Ascending aorta (tissue), 2 donors: ENCODE measurements around the gene NFYA. TPM values are rescaled to one million over a fixed set of nuclear protein-coding genes. Genes with fewer than 3 reads are reported as not detected.

ENCODE experiments used
- DNase-seq, 2 donors: peaks; one replicate each; pipeline ENCODE4 v3.0.0-alpha.2; 2019; ENCODE audit warnings: low spot score in 2 of 2
- H3K27ac ChIP-seq, 2 donors: fragments of 200-600 bp; sonication (generic); one replicate each; pipeline ENCODE4 v1.5.1; 2016 to 2017; ENCODE audit warnings: mild to moderate bottlenecking in 1 of 2
- H3K27me3 ChIP-seq: fragments of 200-600 bp; sonication (generic); one replicate; pipeline ENCODE4 v1.5.1; 2017
- H3K36me3 ChIP-seq, 2 donors: fragments of 200-600 bp; sonication (generic); one replicate each; pipeline ENCODE4 v1.5.1; 2016
- H3K4me1 ChIP-seq, 2 donors: fragments of 200-600 bp; sonication (generic); one replicate each; pipeline ENCODE4 v1.5.1; 2016 to 2017; ENCODE audit warnings: mild to moderate bottlenecking in 1 of 2
- H3K4me3 ChIP-seq, 2 donors: fragments of 200-600 bp; sonication (generic); one replicate each; pipeline ENCODE4 v1.5.1; 2016 to 2017; ENCODE audit warnings: mild to moderate bottlenecking in 1 of 2
- H3K9me3 ChIP-seq, 2 donors: fragments of 200-600 bp; sonication (generic); one replicate each; pipeline ENCODE4 v1.5.1; 2016
- intact Hi-C: fragments of 100-400 bp; cut with DNase I; formaldehyde crosslinking; loops from one replicate; pipeline ENCODE4 v1.15.1; 2023
- total RNA-seq: library from RNA; depleted of rRNA; stranded (reverse); fragments of >200 nt; gene quantifications from one replicate; pipeline ENCODE4 v1.1.0, GENCODE V29; 2016
- TF ChIP-seq, protein P1 (sequence below), 3 experiments: fragments of 200-600 bp in 2 of 3; fragments of 450-650 bp in 1 of 3; sonication (generic) in 2 of 3; IDR thresholded peaks; one replicate each; pipeline ENCODE4 v1.5.1; 2016 to 2019; ENCODE audit warnings: antibody characterized with exemption in 3 of 3, mild to moderate bottlenecking in 1 of 3, moderate library complexity in 1 of 3

NFYA gene
- total RNA-seq, 1 donor from 2014 or later: 10.4 TPM

DNA sequence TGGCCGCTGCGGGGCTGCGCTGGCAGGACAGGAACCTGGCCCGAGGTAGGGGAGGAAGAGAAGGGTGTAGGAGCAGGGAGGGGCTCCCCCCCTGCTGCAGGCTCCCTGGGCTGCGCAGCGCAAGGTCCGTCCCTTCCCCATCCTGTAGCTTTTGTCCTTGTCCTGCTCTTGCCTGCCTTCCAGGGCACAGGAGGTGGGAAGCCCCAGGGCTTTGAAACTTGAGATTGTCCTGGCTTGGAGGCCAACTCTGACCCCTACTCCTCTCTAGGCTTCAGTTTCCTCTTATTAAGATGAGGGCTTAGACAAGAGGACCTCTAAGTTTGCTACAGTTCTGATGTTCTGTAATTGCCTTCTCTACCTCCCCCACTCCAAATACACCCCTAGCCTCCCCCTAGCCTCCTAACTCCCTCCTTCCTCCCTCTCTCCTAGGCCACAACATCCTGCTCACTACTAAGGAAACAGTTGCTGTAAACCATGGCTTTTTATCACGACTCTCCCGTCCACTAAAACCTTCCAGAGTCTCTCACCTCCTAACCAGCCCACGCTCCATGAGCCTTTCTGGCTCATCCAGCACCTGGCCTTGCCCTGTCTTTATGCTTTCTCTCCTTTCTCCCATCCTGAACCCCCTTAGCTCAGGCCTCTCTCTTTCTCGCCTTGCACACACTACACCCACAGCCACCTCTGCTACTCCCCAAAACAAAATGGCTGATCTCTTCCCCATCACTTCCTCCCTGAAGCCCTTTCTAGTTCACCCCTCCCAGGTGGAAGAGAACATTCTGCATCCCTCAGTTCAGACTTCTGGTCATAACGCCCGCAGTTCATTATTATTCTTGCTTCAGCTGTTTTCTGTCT is 44.0 kb upstream of the NFYA start:
- peak overlapping the region; percentile 42 to 56 for H3K27ac ChIP-seq
- peaks cover 0 to 12% of the 10 kb centered on the region in 2 donors for H3K4me1 ChIP-seq
- H3K4me3 ChIP-seq: peak overlapping the region; percentile 42 to 69
- H3K27me3 ChIP-seq: no peaks in the 10 kb centered on the region
- TF ChIP-seq, protein P1, sequence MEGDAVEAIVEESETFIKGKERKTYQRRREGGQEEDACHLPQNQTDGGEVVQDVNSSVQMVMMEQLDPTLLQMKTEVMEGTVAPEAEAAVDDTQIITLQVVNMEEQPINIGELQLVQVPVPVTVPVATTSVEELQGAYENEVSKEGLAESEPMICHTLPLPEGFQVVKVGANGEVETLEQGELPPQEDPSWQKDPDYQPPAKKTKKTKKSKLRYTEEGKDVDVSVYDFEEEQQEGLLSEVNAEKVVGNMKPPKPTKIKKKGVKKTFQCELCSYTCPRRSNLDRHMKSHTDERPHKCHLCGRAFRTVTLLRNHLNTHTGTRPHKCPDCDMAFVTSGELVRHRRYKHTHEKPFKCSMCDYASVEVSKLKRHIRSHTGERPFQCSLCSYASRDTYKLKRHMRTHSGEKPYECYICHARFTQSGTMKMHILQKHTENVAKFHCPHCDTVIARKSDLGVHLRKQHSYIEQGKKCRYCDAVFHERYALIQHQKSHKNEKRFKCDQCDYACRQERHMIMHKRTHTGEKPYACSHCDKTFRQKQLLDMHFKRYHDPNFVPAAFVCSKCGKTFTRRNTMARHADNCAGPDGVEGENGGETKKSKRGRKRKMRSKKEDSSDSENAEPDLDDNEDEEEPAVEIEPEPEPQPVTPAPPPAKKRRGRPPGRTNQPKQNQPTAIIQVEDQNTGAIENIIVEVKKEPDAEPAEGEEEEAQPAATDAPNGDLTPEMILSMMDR (IDR thresholded peaks at IDR 0.05): no peak
- DNase-seq: no peak
- intact Hi-C loops: loop anchor here (1.0 to 5.0 kb wide), 5 partner anchors 22 to 1681 kb away; no protein-coding TSS in a partner anchor
- H3K9me3 ChIP-seq: no peaks in the 10 kb centered on the region
- no peaks in the 10 kb centered on the region for H3K36me3 ChIP-seq

- H3K36me3 ChIP-seq: no peaks in the 10 kb centered on the region
- no peak overlapping the region for H3K4me3 ChIP-seq
- TF ChIP-seq, protein P1 (IDR thresholded peaks at IDR 0.05): no peak
- peaks cover 0 to 5% of the 10 kb centered on the region in 2 donors for H3K4me1 ChIP-seq
- H3K27me3 ChIP-seq: no peaks in the 10 kb centered on the region
- DNase-seq: no peak
- intact Hi-C loops: no loop called here
- H3K27ac ChIP-seq: no peak overlapping the region
- H3K9me3 ChIP-seq: no peaks in the 10 kb centered on the region
Measured at GRCh38 chr6:41032830-41033229, 39.9 kb upstream of the NFYA start.

GRCh38 chr6:41033776-41034175 is 39.0 kb upstream of the NFYA start:
- Histone ChIP-seq H3K4me1 (peaks cover 0 to under 1% of the 10 kb centered on the region in 2 donors), H3K9me3 (no peaks in the 10 kb centered on the region), H3K27me3 (no peaks in the 10 kb centered on the region), H3K27ac (no peak overlapping the region), H3K4me3 (no peak overlapping the region), H3K36me3 (no peaks in the 10 kb centered on the region)
- intact Hi-C loops: no loop called here
- TF ChIP-seq, protein P1 (IDR thresholded peaks at IDR 0.05): no peak
- no peak for DNase-seq

DNA sequence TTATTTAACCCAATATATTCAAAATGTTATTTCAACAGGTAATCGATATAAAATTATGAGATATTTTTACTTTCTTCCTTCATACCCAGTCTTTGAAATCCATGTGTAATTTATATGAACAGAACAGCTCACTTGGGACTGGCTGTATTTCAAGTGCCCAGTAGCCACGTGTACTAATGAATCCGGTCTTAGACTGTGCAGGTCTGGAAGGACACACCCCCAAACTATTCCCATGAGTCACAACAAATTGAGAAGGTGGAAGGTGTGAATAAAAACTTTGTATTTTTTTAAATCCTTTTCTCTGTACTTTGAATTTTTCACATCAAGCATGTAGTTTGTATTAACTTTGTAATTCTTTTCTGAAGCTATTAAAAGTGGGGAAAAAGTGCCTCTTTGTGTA is 36.6 kb upstream of the NFYA start:
- no peaks in the 10 kb centered on the region for H3K4me1 ChIP-seq
- no peak overlapping the region for H3K27ac ChIP-seq
- no peaks in the 10 kb centered on the region for H3K9me3 ChIP-seq
- TF ChIP-seq, protein P1 (IDR thresholded peaks at IDR 0.05): no peak
- intact Hi-C loops: no loop called here
- no peaks in the 10 kb centered on the region for H3K27me3 ChIP-seq
- H3K36me3 ChIP-seq: no peaks in the 10 kb centered on the region
- H3K4me3 ChIP-seq: no peak overlapping the region
- no peak for DNase-seq

GRCh38 chr6:41036601-41037000 is 36.2 kb upstream of the NFYA start:
- Histone ChIP-seq H3K36me3 (no peaks in the 10 kb centered on the region), H3K27ac (no peak overlapping the region), H3K4me1 (no peaks in the 10 kb centered on the region), H3K9me3 (no peaks in the 10 kb centered on the region), H3K4me3 (no peak overlapping the region), H3K27me3 (no peaks in the 10 kb centered on the region)
- TF ChIP-seq, protein P1 (IDR thresholded peaks at IDR 0.05): no peak
- intact Hi-C loops: no loop called here
- no peak for DNase-seq
